HG03457 (cell line): ENCODE data around the gene KLHL29.

ENCODE experiments used
- ATAC-seq: cut with Tn5 transposase; IDR thresholded peaks from one replicate; pipeline ENCODE4 v1.9.1; 2021; ENCODE audit warnings: moderate number of reproducible peaks; ENCODE audit not compliant: unreplicated experiment

KLHL29 gene

GRCh38 chr2:23420840-23421476 lies 36.0 kb downstream of the KLHL29 start:
- no peak for ATAC-seq

DNA sequence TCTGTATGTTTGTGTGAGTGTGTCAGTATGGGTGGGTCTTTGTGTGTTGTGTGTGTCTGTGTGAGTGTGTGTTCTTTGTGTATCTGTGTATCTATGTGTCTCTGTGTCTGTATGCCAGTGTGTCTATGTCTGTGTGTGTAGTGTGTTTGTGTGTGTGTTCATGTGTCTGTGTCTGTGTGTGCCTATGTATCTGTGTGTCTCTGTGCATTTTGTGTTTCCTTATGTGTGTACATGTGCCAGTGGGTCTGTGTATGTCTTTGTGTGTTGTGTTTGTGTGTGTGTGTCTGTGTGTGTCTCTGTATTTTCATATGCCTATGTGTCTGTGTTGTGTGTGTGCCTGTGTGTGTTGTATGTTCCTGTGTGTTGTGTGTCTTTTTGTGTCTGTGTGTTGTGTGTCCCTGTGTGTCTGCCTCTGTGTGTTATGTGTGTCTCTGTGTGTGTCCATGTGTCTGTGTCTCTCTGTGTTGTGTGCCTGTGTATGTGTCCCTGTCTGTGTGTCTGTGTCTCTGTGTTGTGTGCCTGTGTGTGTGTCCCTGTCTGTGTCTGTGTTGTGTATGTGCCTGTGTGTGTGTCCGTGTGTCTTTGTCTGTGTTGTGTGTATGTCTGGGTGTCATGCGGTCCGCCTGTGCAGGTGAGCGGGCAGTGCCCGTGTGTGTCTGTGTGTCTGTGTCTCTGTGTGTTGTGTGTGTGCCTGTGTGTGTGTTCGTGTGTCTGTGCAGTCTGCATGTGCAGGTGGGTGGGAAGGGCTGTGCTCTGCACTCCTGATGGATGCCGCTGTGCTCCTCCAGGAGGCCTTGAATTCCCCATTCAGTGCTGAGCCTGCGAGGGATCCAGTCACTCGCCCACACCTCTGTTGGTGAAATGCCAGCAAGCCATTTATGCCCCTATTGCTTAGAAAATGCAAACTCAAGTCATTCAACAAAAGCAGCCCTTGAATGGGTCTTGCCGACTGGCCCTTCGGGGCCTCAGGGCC lies 37.4 kb downstream of the KLHL29 start:
- no peak for ATAC-seq

- no peak for ATAC-seq
These were observed 38.3 kb downstream of the KLHL29 start for GRCh38 chr2:23423062-23423872.

DNA sequence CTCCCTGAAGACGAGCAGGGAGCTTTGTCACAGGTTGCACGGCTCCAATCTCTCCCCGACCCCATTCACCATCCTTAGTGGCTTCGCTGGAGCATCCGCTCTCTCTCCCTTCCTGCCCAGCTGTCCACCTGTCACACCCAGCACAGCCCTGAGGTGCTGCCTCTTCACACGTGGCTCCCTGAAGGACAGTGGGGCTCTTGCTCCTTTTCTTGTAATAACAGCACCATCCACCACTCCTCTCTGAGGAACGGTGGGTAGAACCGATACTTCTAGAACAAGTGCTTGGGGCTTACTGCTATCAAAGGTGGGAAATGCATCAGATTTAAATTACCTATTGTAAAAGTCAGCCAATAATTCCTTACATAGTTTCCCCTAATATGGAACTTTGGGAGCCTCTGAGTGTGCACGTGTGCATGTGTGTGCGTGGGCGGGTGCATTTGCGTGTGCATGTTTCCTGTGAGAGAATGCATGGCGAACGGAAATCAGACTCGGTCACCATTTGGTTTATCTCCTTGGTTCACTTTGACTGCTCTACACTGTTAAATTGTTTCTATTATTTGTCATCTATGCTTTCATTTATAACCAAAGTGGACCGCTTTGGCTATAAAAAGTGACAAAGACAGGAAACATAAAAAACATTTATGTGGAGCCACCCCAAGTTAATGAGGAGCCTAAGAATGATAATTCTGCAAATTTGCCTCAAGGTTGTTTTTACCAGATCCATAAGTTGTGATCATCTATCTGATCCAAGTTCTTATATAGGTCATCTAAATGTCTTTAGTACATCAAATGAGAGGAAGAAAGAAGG lies 39.1 kb downstream of the KLHL29 start:
- no peak for ATAC-seq

DNA sequence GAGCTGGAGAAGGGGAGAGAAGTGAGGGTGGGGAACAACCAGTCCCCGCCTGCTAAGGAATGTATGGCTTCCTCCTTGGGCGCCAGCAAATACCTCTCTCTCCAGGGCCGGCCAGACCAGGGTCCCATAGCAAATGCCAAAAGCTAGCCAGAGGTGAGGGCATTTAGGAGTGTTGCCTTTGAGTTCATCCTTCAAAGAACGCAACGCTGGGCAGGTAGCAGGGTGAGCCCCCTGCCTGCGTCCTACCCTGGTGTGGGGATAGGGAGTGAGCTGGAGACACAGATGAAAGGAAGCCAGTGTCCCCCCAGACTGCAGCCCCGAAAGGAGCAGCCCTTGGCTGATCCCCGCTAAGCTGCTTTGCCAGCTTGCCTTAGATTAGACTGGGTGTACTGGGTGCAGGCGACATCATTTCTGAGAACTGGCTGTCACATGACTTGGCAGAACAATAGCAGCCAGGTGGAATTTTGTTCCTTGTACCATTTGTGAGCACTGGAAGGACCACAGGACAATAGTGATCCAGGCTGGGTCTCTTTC lies 40.4 kb downstream of the KLHL29 start:
- no peak for ATAC-seq

DNA sequence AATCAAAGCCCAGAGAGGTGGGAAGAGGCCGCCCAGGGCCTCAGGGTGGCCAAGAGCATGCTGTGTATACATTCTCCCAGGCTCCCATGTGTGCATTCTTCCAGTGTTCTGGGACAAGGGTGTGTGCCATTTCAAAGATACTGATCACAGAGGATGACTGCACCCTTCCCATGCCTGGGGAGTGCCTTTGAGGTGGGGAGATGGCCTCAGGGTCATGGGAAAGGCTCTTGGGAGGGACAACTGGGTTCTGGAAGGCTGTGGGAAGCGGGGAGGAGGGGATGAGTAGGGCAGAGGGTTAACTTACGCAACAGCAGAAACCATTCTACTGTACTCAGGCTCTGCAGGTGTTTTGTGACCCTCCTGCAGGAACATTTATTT lies 40.9 kb downstream of the KLHL29 start:
- no peak for ATAC-seq

DNA sequence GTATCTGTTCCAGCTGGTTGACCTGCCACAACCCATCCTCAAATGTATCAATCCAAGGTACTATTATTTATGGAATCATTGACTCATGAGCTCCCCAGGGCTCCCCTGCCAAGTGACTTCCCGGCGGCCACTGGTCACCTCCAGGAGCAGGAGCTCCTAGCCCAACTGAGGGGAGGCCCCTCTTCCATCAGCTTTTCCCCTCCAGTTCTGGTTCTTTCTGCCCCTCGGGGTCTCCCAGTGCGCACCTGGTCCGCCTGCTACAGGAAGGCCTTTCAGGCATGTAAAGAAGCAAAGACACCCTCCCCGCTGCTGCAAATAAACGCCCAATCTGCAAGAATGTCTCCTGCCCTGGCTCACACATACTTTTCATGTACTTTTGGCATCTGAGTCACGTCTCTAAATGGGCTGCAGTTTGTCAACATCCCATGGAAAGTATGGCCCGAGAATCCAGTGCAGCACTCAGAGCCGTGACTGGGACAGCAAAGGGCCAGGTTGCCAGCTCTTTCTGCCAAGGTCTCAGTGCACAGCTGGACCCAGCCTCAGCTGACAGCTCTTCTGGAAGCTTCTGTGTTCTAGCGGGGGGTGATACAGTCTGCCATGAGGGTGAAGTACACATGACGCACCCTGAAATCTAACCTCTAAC lies 41.4 kb downstream of the KLHL29 start:
- no peak for ATAC-seq

- no peak for ATAC-seq
These were observed 42.4 kb downstream of the KLHL29 start for GRCh38 chr2:23427350-23427749.

- no peak for ATAC-seq
These were observed 43.0 kb downstream of the KLHL29 start for GRCh38 chr2:23427976-23428375.

- no peak for ATAC-seq
These were observed 44.1 kb downstream of the KLHL29 start for GRCh38 chr2:23429036-23429435.

DNA sequence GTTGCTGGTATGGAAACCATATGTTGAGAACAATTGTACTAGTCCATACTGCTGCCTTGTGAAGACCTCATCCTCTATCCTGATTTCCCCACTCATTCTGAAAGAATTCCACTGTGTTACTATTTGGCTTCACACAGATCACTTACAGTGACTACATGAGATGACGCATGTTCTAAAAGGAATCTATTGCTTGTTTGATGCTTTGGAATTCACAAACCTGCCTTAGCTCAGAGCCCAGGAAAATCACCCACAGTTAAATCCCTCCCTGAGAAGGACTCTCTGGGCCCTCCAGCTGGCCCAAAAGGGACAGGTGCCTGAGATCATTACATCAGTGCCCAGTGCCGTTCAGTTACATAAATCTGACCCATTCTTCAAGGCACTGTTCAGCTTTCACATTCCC lies 45.3 kb downstream of the KLHL29 start:
- ATAC-seq: no peak

DNA sequence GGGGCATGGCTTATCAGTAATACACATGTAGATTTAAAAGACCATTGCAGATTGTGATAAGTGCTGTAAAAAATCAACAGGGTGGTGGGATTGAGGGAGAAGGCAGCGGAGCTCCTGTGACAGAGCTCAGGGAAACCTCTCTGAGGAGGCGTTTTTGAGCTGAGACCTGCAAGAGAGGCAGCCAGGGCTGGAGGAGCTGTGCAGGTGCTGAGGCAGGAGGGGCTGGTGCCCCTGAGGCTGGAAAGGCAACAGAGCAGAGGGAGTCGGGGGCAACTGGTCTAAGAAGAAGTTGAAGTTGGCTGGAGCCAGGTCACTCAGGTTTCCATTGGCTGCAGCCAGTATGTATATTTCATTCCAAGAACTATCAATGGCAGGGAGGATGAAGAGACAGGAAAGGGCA lies 47.6 kb downstream of the KLHL29 start:
- ATAC-seq: no peak

DNA sequence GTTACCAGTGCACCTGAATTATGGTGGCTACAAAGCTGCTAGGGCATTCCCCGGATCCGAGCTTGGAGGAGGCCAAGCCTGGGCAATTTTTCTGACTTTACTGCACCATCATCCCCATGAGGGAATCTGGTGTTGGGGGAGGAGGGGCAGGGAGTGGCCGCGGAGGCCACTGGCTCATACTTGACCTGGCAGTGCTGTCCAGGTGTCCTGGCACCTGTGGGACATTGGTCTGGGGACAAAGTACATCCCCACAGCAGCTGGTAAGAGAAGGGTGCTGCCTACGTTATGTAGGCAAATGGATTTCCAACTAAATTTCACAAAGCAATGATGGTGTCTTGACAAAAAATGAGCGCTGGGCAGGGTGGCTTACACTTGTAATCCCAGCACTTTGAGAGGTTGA lies 48.3 kb downstream of the KLHL29 start:
- no peak for ATAC-seq

DNA sequence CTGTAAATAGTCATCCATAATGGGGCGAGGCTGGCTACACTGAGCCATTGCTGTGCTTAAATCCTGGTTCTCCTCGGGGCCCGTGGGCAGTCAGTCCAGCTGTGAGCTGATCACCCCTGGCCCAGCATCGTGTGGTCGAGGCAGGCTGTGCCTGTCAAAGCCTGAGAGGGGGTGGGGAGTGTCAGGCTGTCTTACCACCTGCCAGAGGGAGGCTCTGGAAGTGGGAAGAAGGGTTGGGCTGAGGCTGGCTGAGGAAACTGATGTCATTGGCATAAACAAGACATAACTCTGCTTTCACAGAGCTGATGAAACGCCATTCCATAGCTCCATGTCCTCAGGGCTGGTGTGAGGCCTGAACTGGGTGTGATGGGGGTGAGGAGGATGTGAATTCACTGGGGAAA lies 49.7 kb downstream of the KLHL29 start:
- ATAC-seq: no peak

DNA sequence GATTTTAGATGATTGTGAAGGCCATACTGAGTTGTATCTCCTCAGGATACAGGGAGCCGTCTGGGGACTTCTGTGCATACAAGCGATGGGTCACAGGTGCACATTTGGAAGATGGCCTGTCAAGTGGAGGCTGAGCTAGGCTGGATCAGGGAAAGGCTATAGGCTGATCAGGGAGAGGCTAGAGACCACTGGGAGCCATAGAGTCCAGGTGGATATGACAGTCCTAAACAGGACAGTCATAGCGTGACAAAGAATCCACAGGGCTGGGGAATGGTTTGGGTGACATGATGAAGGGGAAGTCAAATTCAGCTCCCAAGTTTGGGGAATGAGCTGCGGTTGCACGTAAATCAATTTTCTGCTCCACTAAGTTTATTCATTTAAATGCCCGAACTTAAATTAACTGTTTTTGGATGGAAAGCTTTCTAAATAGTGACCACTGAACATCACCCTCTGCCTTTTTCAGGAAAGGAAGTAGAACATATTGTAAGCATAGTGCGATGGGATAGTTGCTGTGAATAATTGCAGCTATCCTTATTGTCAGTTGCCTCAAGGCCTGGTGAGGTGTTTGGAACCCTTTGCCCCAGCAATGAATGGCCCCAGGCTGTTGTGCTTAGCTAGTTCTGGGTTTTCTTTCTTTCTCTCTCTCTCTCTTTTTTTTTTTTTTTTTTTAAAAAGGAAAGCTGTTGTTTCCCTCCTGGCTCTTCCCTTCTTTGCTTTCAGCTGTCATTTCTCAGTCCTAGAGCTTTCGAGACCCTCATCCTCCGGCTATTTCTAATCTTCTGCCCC lies 50.5 kb downstream of the KLHL29 start:
- no peak for ATAC-seq

- ATAC-seq: no peak
These were observed 51.5 kb downstream of the KLHL29 start for GRCh38 chr2:23436346-23437098.

GRCh38 chr2:23441414-23441813 lies 56.4 kb downstream of the KLHL29 start:
- no peak for ATAC-seq

- ATAC-seq: no peak
These were observed 60.5 kb downstream of the KLHL29 start for GRCh38 chr2:23445450-23445868.
